ENCODE measurements around the gene SOWAHC.

GRCh38 chr2:109619032-109619615 is 5.0 kb downstream of the SOWAHC start:
- no peak for TF ChIP-seq CTCF (IDR thresholded peaks at IDR 0.05; ENCODE audit: insufficient read depth, low read depth, low read length)
- TF ChIP-seq EZH2 (IDR thresholded peaks at IDR 0.05; ENCODE audit: insufficient read depth, low read length) = no peak

Data from astrocyte (in vitro differentiated cells and primary cell).